Endothelial cell of umbilical vein (primary cell): ENCODE measurements around the gene MRPL58. TPM values are rescaled to one million over a fixed set of nuclear protein-coding genes. Genes with fewer than 3 reads are reported as not detected.

Experiments used
- BruUV-seq: library from RNA; stranded (reverse); fragments of 400-500 nt; replicated peaks from 2 replicates; lab custom pipeline; 2021; lab: Mats Ljungman, UMichigan
- CTCF ChIA-PET: fragments of 300-600, 350-600 bp; sonication (Branson Sonifier 250); formaldehyde crosslinking; loops from one replicate; lab custom pipeline; 2021; ENCODE audit warnings: antibody characterized with exemption, inconsistent platforms; lab: Charles Lee
- POLR2A ChIA-PET: fragments of 300-600, 350-600 bp; sonication (Branson Sonifier 250); formaldehyde crosslinking; loops from one replicate; lab custom pipeline; 2021; ENCODE audit warnings: antibody characterized with exemption, inconsistent platforms; lab: Charles Lee
- DNase-seq: peaks from one replicate; pipeline ENCODE4 v3.0.0-alpha.2; 2011; ENCODE audit warnings: low read depth, low spot score
- FAIRE-seq: peaks from 2 replicates; lab custom pipeline; 2011; peaks lifted over from hg19 to GRCh38; lab: Jason Lieb, UNC
- H2AFZ ChIP-seq: 2 replicates; pipeline ENCODE4 v1.6.0; 2012; ENCODE audit warnings: low read depth, low read length, control low read depth, inconsistent platforms
- H3K27ac ChIP-seq: 2 replicates; pipeline ENCODE4 v1.5.1; 2011; ENCODE audit warnings: low read depth, mild to moderate bottlenecking, control low read depth, low read length, moderate library complexity; ENCODE audit not compliant: insufficient read depth
- H3K27me3 ChIP-seq, 2 experiments: 2 replicates each; pipeline versions ENCODE4 v1.6.0 to v1.6.1; 2011; ENCODE audit warnings: low read length in 2 of 2, mixed read lengths in 1 of 2; ENCODE audit not compliant: control insufficient read depth in 2 of 2, insufficient read depth in 2 of 2
- H3K36me3 ChIP-seq, 2 experiments: 2 replicates in 1 of 2; 3 replicates in 1 of 2; pipeline ENCODE4 v1.5.1; 2011; ENCODE audit warnings: low read length in 2 of 2, mild to moderate bottlenecking in 1 of 2, moderate library complexity in 1 of 2; ENCODE audit not compliant: control insufficient read depth in 2 of 2, insufficient read depth in 2 of 2; ENCODE audit errors: extremely low read depth in 1 of 2
- H3K4me1 ChIP-seq: 3 replicates; pipeline ENCODE4 v1.5.1; 2011; ENCODE audit warnings: mild to moderate bottlenecking, low read length; ENCODE audit not compliant: control insufficient read depth, insufficient read depth; ENCODE audit errors: extremely low read depth
- H3K4me2 ChIP-seq: 2 replicates; pipeline ENCODE4 v1.6.1; 2011; ENCODE audit warnings: low read length, control low read depth, mixed read lengths; ENCODE audit not compliant: insufficient read depth
- H3K4me3 ChIP-seq, 3 experiments: fragments of 200-600 bp in 1 of 3; sonication (generic), shearing (Covaris generic) in 1 of 3; replicated peaks in 1 of 3; 2 replicates each; pipeline ENCODE4 v1.5.1; 2011 to 2016; ENCODE audit warnings: control low read depth in 3 of 3, low read length in 3 of 3, mild to moderate bottlenecking in 2 of 3, inconsistent platforms in 1 of 3, low read depth in 1 of 3, moderate library complexity in 1 of 3; ENCODE audit not compliant: insufficient read depth in 1 of 3
- H3K79me2 ChIP-seq: 2 replicates; pipeline ENCODE4 v1.6.0; 2012; ENCODE audit warnings: low read length, inconsistent platforms; ENCODE audit not compliant: control insufficient read depth, insufficient read depth
- H3K9ac ChIP-seq: replicated peaks from 2 replicates; pipeline ENCODE3; 2011; ENCODE audit warnings: low read length, control low read depth; ENCODE audit not compliant: insufficient read depth; ENCODE audit errors: extremely low read depth
- H3K9me1 ChIP-seq: replicated peaks from 3 replicates; pipeline ENCODE4 v1.6.0; 2011; ENCODE audit warnings: mild to moderate bottlenecking, low read length; ENCODE audit not compliant: control insufficient read depth, insufficient read depth; ENCODE audit errors: extremely low read depth
- H3K9me3 ChIP-seq: replicated peaks from 2 replicates; pipeline ENCODE4 v1.5.1; 2012; ENCODE audit warnings: low read length, inconsistent platforms; ENCODE audit not compliant: control insufficient read depth, insufficient read depth
- H4K20me1 ChIP-seq: replicated peaks from 2 replicates; pipeline ENCODE3; 2011; ENCODE audit warnings: mild to moderate bottlenecking, low read length; ENCODE audit not compliant: control insufficient read depth, insufficient read depth; ENCODE audit errors: extremely low read depth
- CTCF ChIP-seq, 2 donors: IDR thresholded peaks; 1 replicate in 1 of 2; 2 replicates in 1 of 2; pipeline ENCODE4 v1.5.1; 2011; ENCODE audit warnings: low read length in 2 of 2, mild to moderate bottlenecking in 2 of 2, moderate library complexity in 2 of 2, control low read depth in 1 of 2, inconsistent platforms in 1 of 2, low read depth in 1 of 2; ENCODE audit not compliant: insufficient read depth in 1 of 2; ENCODE audit errors: extremely low read depth in 1 of 2
- EZH2 ChIP-seq: IDR thresholded peaks from 2 replicates; pipeline ENCODE4 v1.6.1; 2012; ENCODE audit warnings: borderline replicate concordance, low read depth, mild to moderate bottlenecking, moderate library complexity, low read length, inconsistent platforms; ENCODE audit not compliant: severe bottlenecking
- FOS ChIP-seq: IDR thresholded peaks from 2 replicates; pipeline ENCODE4 v1.6.1; 2011; ENCODE audit warnings: mild to moderate bottlenecking, low read length, moderate library complexity, borderline replicate concordance; ENCODE audit not compliant: insufficient read depth
- GATA2 ChIP-seq: IDR thresholded peaks from 2 replicates; pipeline ENCODE4 v1.7.0; 2011; ENCODE audit warnings: low read depth, mild to moderate bottlenecking, moderate library complexity, mixed read lengths, low read length; ENCODE audit not compliant: insufficient read length, insufficient read depth
- JUN ChIP-seq: IDR thresholded peaks from 2 replicates; pipeline ENCODE4 v1.6.1; 2011; ENCODE audit warnings: borderline replicate concordance, low read depth; ENCODE audit not compliant: insufficient read length, insufficient read depth
- MAX ChIP-seq: IDR thresholded peaks from 2 replicates; pipeline ENCODE4 v1.6.1; 2011; ENCODE audit not compliant: insufficient read depth, insufficient read length
- MYC ChIP-seq: IDR thresholded peaks from one replicate; pipeline ENCODE4 v1.6.1; 2011; ENCODE audit warnings: mild to moderate bottlenecking, low read depth, low read length
- POLR2A ChIP-seq: IDR thresholded peaks from 2 replicates; pipeline ENCODE4 v1.6.1; 2012; ENCODE audit warnings: low read depth, mild to moderate bottlenecking, control low read depth, low read length
- POLR2AphosphoS5 ChIP-seq: IDR thresholded peaks from 2 replicates; pipeline ENCODE4 v1.6.1; 2012; ENCODE audit warnings: low read depth, mild to moderate bottlenecking, control low read depth, low read length, moderate library complexity; ENCODE audit not compliant: insufficient read depth
- dilution Hi-C: fragments of 300-500 bp; cut with MboI; formaldehyde crosslinking; loops from one replicate; pipeline ENCODE4 v1.15.0; 2019; ENCODE audit warnings: low sequenced_read_pairs; ENCODE audit not compliant: extremely low pct_ligation_motif_present
- intact Hi-C: fragments of 100-400 bp; cut with micrococcal nuclease; formaldehyde crosslinking; loops from one replicate; pipeline ENCODE4 v1.10.0; 2022
- polyA plus RNA-seq, 4 experiments: library from polyadenylated mRNA; depleted of rRNA in 3 of 4; stranded (reverse) in 3 of 4; unstranded in 1 of 4; fragments of >200 nt; gene quantifications; 2 replicates each; pipeline versions ENCODE4 v1.2.1 to v1.2.3, GENCODE V29; 2011 to 2012; ENCODE audit warnings: missing spikeins in 1 of 4
- total RNA-seq: library from RNA; stranded (reverse); gene quantifications from 2 replicates; pipeline ENCODE4 v1.2.3, GENCODE V29; 2021

Gene MRPL58
- total and polyA plus RNA-seq, 2 donors (not counting 3 experiments of a cell fraction or from before 2014, with no cell fraction given): 38.0 to 43.7 TPM

- Histone ChIP-seq H2AFZ (peak overlapping the region; percentile 4), H3K4me3 (peak overlapping the region; percentile 35 to 93 (median 51)), H3K9me3 (no peaks in the 10 kb centered on the region), H3K27ac (no peak overlapping the region), H3K4me1 (peaks cover 13% of the 10 kb centered on the region), H3K4me2 (peak overlapping the region; percentile 59), H3K36me3 (peaks cover 2 to 4% of the 10 kb centered on the region in 2 experiments), H4K20me1 (no peaks in the 10 kb centered on the region), H3K9me1 (no peaks in the 10 kb centered on the region), H3K27me3 (no peaks in the 10 kb centered on the region), H3K79me2 (peaks cover 8% of the 10 kb centered on the region), H3K9ac (peak overlapping the region; percentile 54)
- no TSS peak for BruUV-seq
- FAIRE-seq: peak; percentile 76
- ChIA-PET POLR2A (no interaction called here), CTCF (interaction anchor here (0.8 to 1.6 kb wide), 11 partner anchors 9 to 154 kb away, joined by 3 to 9 read pairs (median 4); no protein-coding TSS in a partner anchor)
- TF ChIP-seq GATA2 (no peak), MYC (no peak), POLR2A (no peak), FOS (no peak), JUN (no peak), EZH2 (no peak), CTCF (IDR thresholded peaks at IDR 0.05; ENCODE audit: extremely low read depth in 1 of 2, insufficient read depth in 1 of 2, low read depth in 1 of 2, low read length in 2 of 2) (no peak), POLR2AphosphoS5 (no peak), MAX (no peak)
- dilution Hi-C loops (no loop called here), intact Hi-C loops (loop anchor here (1.0 to 10.0 kb wide), 5 partner anchors 60 to 467 kb away; partner anchors contain the start of genes ARMC7, CASKIN2, SUMO2 and TSEN54)
- DNase-seq: peak; percentile 19
These were observed 35.1 kb downstream of the MRPL58 start for GRCh38 chr17:75047398-75048098.
